GM12878 (cell line): ENCODE data around the gene TBC1D30. TPM values are rescaled to one million over a fixed set of nuclear protein-coding genes. Genes with fewer than 3 reads are reported as not detected.

Experiments
- CREB1 ChIP-seq: IDR thresholded peaks from 2 replicates; pipeline ENCODE4 v1.6.1; 2012; ENCODE audit warnings: low read depth, mild to moderate bottlenecking, inconsistent platforms
- DPF2 ChIP-seq: fragments of 450-650 bp; IDR thresholded peaks from 2 replicates; pipeline ENCODE4 v1.6.1; 2017; ENCODE audit warnings: mild to moderate bottlenecking
- EZH2 ChIP-seq: IDR thresholded peaks from 2 replicates; pipeline ENCODE4 v1.6.1; 2012; ENCODE audit warnings: low read depth, mild to moderate bottlenecking, control low read depth, inconsistent platforms, low read length, borderline replicate concordance; ENCODE audit not compliant: control insufficient read depth
- GABPA ChIP-seq: IDR thresholded peaks from 2 replicates; pipeline ENCODE4 v1.6.1; 2014; ENCODE audit warnings: antibody characterized with exemption, low read depth, mild to moderate bottlenecking, inconsistent platforms
- GATAD2B ChIP-seq: fragments of 450-650 bp; conservative IDR thresholded peaks from 2 replicates; pipeline ENCODE4 v1.6.1; 2017; ENCODE audit warnings: low read depth, mild to moderate bottlenecking, moderate library complexity
- HCFC1 ChIP-seq: fragments of 150-350 bp; IDR thresholded peaks from 2 replicates; pipeline ENCODE4 v1.6.1; 2014; ENCODE audit warnings: low read length
- MYB ChIP-seq: fragments of 150-350 bp; IDR thresholded peaks from 2 replicates; pipeline ENCODE4 v1.6.1; 2014; ENCODE audit warnings: mild to moderate bottlenecking, low read depth, low read length, borderline replicate concordance
- NR2F1 ChIP-seq: fragments of 450-650 bp; conservative IDR thresholded peaks from 2 replicates; pipeline ENCODE4 v1.6.1; 2017; ENCODE audit warnings: mild to moderate bottlenecking
- PAX5 ChIP-seq: IDR thresholded peaks from 2 replicates; pipeline ENCODE4 v1.6.1; 2011; ENCODE audit warnings: low read depth, low read length, borderline replicate concordance
- RAD21 ChIP-seq: IDR thresholded peaks from 2 replicates; pipeline ENCODE4 v1.6.1; 2011; ENCODE audit warnings: mild to moderate bottlenecking, low read depth, low read length, moderate library complexity; ENCODE audit not compliant: insufficient read depth
- RFX5 ChIP-seq: IDR thresholded peaks from 2 replicates; pipeline ENCODE4 v1.6.1; 2011; ENCODE audit warnings: low read depth, low read length, improper control_type of control experiment
- SMC3 ChIP-seq: IDR thresholded peaks from 2 replicates; pipeline ENCODE4 v1.6.1; 2011; ENCODE audit warnings: low read length, improper control_type of control experiment, borderline replicate concordance
- ZBED1 ChIP-seq: IDR thresholded peaks from 2 replicates; pipeline ENCODE4 v1.6.1; 2016; ENCODE audit warnings: borderline replicate concordance
- ZNF24 ChIP-seq: fragments of 450-650 bp; IDR thresholded peaks from 2 replicates; pipeline ENCODE4 v1.6.1; 2017; ENCODE audit warnings: antibody characterized with exemption, mild to moderate bottlenecking
- polyA plus RNA-seq, 11 experiments: library from polyadenylated mRNA; depleted of rRNA in 4 of 11; unstranded in 6 of 11; stranded (reverse) in 5 of 11; fragments of >200 nt; fragmentation: Nextera tagmentation in 4 of 11; fragmentation: Illumina TruSeq in 1 of 11; extraction: Ambion mirVana in 4 of 11; extraction: Trizol in 1 of 11; gene quantifications; 1 replicate in 1 of 11; 2 replicates in 10 of 11; pipeline versions ENCODE4 v1.2.1 to v1.2.3, GENCODE V29; 2011 to 2016; ENCODE audit warnings: inconsistent platforms in 2 of 11, missing spikeins in 2 of 11, low read depth in 1 of 11
- total RNA-seq, 4 experiments: library from RNA; depleted of rRNA in 3 of 4; stranded (reverse); fragments of >200 nt in 3 of 4; fragmentation: Illumina TruSeq in 1 of 4; extraction: Trizol in 1 of 4; gene quantifications; 2 replicates each; pipeline versions ENCODE4 v1.2.1 to v1.2.3, GENCODE V29; 2013 to 2021
- TF ChIP-seq, protein P1 (sequence below): fragments of 450-650 bp; formaldehyde crosslinking; IDR thresholded peaks from 2 replicates; pipeline ENCODE4 v1.4.0; 2022; ENCODE audit warnings: mild to moderate bottlenecking, moderate library complexity
- TF ChIP-seq, protein P2 (sequence below): fragments of 450-650 bp; IDR thresholded peaks from 2 replicates; pipeline ENCODE4 v1.6.1; 2018; ENCODE audit warnings: borderline replicate concordance, mild to moderate bottlenecking; ENCODE audit not compliant: partially characterized antibody
- TF ChIP-seq, protein P3 (sequence below): IDR thresholded peaks from 2 replicates; pipeline ENCODE4 v1.6.1; 2012; ENCODE audit warnings: low read length, inconsistent platforms
- TF ChIP-seq, protein P4 (sequence below): IDR thresholded peaks from 2 replicates; pipeline ENCODE4 v1.6.1; 2012; ENCODE audit warnings: low read depth, low read length, improper control_type of control experiment
- TF ChIP-seq, protein P5 (sequence below): IDR thresholded peaks from 2 replicates; pipeline ENCODE4 v1.6.1; 2011; ENCODE audit warnings: low read depth, mild to moderate bottlenecking, low read length, moderate library complexity, borderline replicate concordance; ENCODE audit errors: extremely low read depth

Gene TBC1D30
- total and polyA plus RNA-seq, 10 of the 15 experiments (the other 5 are each of a cell fraction or from before 2014, with no cell fraction given): 1.2 to 23.3 (median 11.1) TPM

DNA sequence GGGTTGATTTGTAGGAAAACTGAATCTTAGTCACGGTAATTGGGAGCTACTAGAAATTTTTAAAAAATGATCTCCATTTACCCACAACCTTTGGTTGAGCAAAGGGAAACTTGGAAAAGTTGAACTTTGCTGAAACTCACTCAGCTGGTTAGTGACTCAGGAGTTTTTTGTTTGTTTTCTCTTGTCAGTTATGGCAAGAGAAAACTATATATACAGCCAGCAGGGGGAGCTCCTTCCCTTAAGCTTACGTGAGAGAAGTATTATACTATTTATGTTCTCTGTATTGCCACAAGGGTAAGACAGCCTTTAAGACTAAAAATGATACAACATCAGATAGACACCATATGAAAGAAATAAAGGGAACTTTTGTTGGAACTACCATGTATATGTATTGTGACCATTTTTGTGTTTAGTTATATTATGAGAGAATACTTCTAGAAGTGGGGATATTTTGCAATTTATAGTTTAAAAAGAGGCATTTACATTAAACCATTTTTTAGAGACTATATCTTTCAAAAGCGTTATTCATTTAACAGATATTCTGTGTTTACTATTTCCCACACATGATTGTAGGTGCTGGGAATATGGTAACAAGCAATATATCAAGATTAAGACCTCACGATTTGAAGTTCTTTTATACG lies 28.1 kb upstream of the TBC1D30 start (continued):
- TF ChIP-seq, protein P1, sequence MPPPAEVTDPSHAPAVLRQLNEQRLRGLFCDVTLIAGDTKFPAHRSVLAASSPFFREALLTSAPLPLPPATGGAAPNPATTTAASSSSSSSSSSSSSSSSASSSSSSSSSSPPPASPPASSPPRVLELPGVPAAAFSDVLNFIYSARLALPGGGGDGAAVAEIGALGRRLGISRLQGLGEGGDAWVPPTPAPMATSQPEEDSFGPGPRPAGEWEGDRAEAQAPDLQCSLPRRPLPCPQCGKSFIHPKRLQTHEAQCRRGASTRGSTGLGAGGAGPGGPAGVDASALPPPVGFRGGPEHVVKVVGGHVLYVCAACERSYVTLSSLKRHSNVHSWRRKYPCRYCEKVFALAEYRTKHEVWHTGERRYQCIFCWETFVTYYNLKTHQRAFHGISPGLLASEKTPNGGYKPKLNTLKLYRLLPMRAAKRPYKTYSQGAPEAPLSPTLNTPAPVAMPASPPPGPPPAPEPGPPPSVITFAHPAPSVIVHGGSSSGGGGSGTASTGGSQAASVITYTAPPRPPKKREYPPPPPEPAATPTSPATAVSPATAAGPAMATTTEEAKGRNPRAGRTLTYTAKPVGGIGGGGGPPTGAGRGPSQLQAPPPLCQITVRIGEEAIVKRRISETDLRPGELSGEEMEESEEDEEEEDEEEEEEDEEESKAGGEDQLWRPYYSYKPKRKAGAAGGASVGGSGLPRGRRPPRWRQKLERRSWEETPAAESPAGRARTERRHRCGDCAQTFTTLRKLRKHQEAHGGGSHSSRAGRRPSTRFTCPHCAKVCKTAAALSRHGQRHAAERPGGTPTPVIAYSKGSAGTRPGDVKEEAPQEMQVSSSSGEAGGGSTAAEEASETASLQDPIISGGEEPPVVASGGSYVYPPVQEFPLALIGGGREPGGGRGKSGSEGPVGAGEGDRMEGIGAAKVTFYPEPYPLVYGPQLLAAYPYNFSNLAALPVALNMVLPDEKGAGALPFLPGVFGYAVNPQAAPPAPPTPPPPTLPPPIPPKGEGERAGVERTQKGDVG (CRISPR knock-in tag): no peak
- TF ChIP-seq DPF2 (no peak), PAX5 (no peak), EZH2 (no peak), ZBED1 (no peak), RFX5 (no peak), HCFC1 (no peak), GATAD2B (no peak), RAD21 (peak; percentile 87), SMC3 (peak; percentile 82), GABPA (no peak), NR2F1 (no peak), ZNF24 (no peak), CREB1 (0 out of 2 replicates have a peak, but pooled peaks have one; percentile 25), MYB (no peak)
- TF ChIP-seq, protein P2, sequence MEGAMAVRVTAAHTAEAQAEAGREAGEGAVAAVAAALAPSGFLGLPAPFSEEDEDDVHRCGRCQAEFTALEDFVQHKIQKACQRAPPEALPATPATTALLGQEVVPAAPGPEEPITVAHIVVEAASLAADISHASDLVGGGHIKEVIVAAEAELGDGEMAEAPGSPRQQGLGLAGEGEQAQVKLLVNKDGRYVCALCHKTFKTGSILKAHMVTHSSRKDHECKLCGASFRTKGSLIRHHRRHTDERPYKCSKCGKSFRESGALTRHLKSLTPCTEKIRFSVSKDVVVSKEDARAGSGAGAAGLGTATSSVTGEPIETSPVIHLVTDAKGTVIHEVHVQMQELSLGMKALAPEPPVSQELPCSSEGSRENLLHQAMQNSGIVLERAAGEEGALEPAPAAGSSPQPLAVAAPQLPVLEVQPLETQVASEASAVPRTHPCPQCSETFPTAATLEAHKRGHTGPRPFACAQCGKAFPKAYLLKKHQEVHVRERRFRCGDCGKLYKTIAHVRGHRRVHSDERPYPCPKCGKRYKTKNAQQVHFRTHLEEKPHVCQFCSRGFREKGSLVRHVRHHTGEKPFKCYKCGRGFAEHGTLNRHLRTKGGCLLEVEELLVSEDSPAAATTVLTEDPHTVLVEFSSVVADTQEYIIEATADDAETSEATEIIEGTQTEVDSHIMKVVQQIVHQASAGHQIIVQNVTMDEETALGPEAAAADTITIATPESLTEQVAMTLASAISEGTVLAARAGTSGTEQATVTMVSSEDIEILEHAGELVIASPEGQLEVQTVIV: no peak
- TF ChIP-seq, protein P3, sequence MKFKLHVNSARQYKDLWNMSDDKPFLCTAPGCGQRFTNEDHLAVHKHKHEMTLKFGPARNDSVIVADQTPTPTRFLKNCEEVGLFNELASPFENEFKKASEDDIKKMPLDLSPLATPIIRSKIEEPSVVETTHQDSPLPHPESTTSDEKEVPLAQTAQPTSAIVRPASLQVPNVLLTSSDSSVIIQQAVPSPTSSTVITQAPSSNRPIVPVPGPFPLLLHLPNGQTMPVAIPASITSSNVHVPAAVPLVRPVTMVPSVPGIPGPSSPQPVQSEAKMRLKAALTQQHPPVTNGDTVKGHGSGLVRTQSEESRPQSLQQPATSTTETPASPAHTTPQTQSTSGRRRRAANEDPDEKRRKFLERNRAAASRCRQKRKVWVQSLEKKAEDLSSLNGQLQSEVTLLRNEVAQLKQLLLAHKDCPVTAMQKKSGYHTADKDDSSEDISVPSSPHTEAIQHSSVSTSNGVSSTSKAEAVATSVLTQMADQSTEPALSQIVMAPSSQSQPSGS: 0 out of 2 replicates have a peak, but pooled peaks have one; percentile 22
- TF ChIP-seq, protein P4, sequence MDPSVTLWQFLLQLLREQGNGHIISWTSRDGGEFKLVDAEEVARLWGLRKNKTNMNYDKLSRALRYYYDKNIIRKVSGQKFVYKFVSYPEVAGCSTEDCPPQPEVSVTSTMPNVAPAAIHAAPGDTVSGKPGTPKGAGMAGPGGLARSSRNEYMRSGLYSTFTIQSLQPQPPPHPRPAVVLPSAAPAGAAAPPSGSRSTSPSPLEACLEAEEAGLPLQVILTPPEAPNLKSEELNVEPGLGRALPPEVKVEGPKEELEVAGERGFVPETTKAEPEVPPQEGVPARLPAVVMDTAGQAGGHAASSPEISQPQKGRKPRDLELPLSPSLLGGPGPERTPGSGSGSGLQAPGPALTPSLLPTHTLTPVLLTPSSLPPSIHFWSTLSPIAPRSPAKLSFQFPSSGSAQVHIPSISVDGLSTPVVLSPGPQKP: no peak
- TF ChIP-seq, protein P5, sequence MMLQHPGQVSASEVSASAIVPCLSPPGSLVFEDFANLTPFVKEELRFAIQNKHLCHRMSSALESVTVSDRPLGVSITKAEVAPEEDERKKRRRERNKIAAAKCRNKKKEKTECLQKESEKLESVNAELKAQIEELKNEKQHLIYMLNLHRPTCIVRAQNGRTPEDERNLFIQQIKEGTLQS: no peak
